Ovary (tissue), 3 donors: ENCODE results near the gene CTIF.

Experiments
- EP300 ChIP-seq: sonication (generic); formaldehyde crosslinking; IDR thresholded peaks from one replicate; pipeline ENCODE4 v1.6.1; 2017; ENCODE audit warnings: antibody characterized with exemption
- POLR2A ChIP-seq: fragments of 450-650 bp; IDR thresholded peaks from one replicate; pipeline ENCODE4 v1.6.1; 2017; ENCODE audit warnings: antibody characterized with exemption, mild to moderate bottlenecking, moderate library complexity
- TF ChIP-seq, protein P1 (sequence below), 3 donors: fragments of 450-650 bp in 2 of 3; fragments of 200-600 bp in 1 of 3; IDR thresholded peaks; one replicate each; pipeline versions ENCODE4 v1.5.1 to v1.8.0; 2016 to 2022; ENCODE audit warnings: antibody characterized with exemption in 3 of 3, mild to moderate bottlenecking in 1 of 3
- donor health status: DM: no; HTN: no; CAD: no.

DNA sequence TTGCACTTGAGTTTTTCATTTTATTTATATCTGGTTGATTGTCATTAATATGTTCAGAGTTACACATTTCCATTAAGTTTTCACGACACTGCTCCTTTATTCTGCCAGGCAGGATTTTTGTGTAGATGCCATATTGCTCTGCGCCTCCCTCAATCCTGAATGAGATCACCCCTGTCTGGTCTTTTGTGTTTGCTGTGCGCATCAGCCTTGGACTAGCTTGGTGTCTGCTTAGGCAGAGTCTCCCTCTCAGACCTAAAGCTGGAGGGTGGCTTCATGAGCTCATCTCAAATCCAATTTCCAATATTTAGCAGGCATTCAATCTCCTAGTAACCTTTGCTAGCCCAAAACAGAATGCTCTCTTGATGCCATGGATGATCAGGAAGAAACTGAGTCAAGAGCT, 274.5 kb downstream of the CTIF start:
- no peak for TF ChIP-seq POLR2A
- TF ChIP-seq, protein P1, sequence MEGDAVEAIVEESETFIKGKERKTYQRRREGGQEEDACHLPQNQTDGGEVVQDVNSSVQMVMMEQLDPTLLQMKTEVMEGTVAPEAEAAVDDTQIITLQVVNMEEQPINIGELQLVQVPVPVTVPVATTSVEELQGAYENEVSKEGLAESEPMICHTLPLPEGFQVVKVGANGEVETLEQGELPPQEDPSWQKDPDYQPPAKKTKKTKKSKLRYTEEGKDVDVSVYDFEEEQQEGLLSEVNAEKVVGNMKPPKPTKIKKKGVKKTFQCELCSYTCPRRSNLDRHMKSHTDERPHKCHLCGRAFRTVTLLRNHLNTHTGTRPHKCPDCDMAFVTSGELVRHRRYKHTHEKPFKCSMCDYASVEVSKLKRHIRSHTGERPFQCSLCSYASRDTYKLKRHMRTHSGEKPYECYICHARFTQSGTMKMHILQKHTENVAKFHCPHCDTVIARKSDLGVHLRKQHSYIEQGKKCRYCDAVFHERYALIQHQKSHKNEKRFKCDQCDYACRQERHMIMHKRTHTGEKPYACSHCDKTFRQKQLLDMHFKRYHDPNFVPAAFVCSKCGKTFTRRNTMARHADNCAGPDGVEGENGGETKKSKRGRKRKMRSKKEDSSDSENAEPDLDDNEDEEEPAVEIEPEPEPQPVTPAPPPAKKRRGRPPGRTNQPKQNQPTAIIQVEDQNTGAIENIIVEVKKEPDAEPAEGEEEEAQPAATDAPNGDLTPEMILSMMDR (IDR thresholded peaks at IDR 0.05): no peak
- no peak for TF ChIP-seq EP300
